Gastroesophageal sphincter (tissue), 3 donors: ENCODE measurements around the gene PCDH12.

Source experiments
- CTCF ChIP-seq, 4 experiments: fragments of 200-600 bp in 2 of 4; fragments of 450-650 bp in 2 of 4; sonication (generic) in 1 of 4; IDR thresholded peaks; one replicate each; pipeline ENCODE4 v1.5.1; 2017 to 2019; ENCODE audit warnings: antibody characterized with exemption in 4 of 4, mild to moderate bottlenecking in 2 of 4, moderate library complexity in 2 of 4
- EP300 ChIP-seq: sonication (generic); formaldehyde crosslinking; IDR thresholded peaks from one replicate; pipeline ENCODE4 v1.6.1; 2017; ENCODE audit warnings: antibody characterized with exemption, mild to moderate bottlenecking
- POLR2A ChIP-seq, 2 donors: fragments of 450-650 bp; IDR thresholded peaks; one replicate each; pipeline ENCODE4 v1.6.1; 2017; ENCODE audit warnings: antibody characterized with exemption in 2 of 2, mild to moderate bottlenecking in 2 of 2, moderate library complexity in 1 of 2
- POLR2AphosphoS5 ChIP-seq: sonication (generic); formaldehyde crosslinking; IDR thresholded peaks from one replicate; pipeline ENCODE4 v1.6.1; 2017; ENCODE audit warnings: antibody characterized with exemption

- no peak for TF ChIP-seq POLR2A (IDR thresholded peaks at IDR 0.05)
- no peak for TF ChIP-seq CTCF (IDR thresholded peaks at IDR 0.05)
- no peak for TF ChIP-seq EP300
- no peak for TF ChIP-seq POLR2AphosphoS5
Measured at GRCh38 chr5:141908796-141909195, 49.2 kb downstream of the PCDH12 start.
